Type B pancreatic cell (in vitro differentiated cells): ENCODE data around the gene PHOSPHO1. TPM values are rescaled to one million over a fixed set of nuclear protein-coding genes. Genes with fewer than 3 reads are reported as not detected.
"Not testable (repeated sequence)": the region's sequence is repeated elsewhere in the genome, so short reads cannot be mapped to it uniquely, and the experiment has no call there.

Source experiments
- DNase-seq: peaks from one replicate; pipeline ENCODE4 v3.0.0; 2021; ENCODE audit warnings: mixed read lengths; ENCODE audit not compliant: unreplicated experiment; ENCODE audit errors: extremely low spot score
- H3K27ac Mint-ChIP-seq: 2 replicates; pipeline ENCODE4 v1.8.0; 2021; ENCODE audit warnings: mild to moderate bottlenecking, mixed read lengths
- H3K27me3 Mint-ChIP-seq: 2 replicates; pipeline ENCODE4 v1.8.0; 2021; ENCODE audit warnings: mixed read lengths
- H3K36me3 Mint-ChIP-seq: 2 replicates; pipeline ENCODE4 v1.8.0; 2021; ENCODE audit warnings: mixed read lengths
- H3K4me1 Mint-ChIP-seq: one replicate; pipeline ENCODE4 v1.8.0; 2021; ENCODE audit warnings: mixed read lengths; ENCODE audit not compliant: unreplicated experiment
- H3K4me3 Mint-ChIP-seq: 2 replicates; pipeline ENCODE4 v1.8.0; 2021; ENCODE audit warnings: mild to moderate bottlenecking, mixed read lengths
- H3K9me3 Mint-ChIP-seq: 2 replicates; pipeline ENCODE4 v1.8.0; 2021; ENCODE audit warnings: mixed read lengths
- total RNA-seq: library from RNA; stranded (reverse); gene quantifications from 2 replicates; pipeline ENCODE4 v1.2.1, GENCODE V29; 2021; ENCODE audit warnings: low replicate concordance
- TF ChIP-seq, protein P1 (sequence below): fragments of 200-600 bp; sonication (generic); conservative IDR thresholded peaks from 2 replicates; pipeline ENCODE4 v1.5.0; 2021; ENCODE audit warnings: antibody characterized with exemption, mild to moderate bottlenecking

Gene PHOSPHO1
- total RNA-seq, 1 donor from 2014 or later: not detected

DNA sequence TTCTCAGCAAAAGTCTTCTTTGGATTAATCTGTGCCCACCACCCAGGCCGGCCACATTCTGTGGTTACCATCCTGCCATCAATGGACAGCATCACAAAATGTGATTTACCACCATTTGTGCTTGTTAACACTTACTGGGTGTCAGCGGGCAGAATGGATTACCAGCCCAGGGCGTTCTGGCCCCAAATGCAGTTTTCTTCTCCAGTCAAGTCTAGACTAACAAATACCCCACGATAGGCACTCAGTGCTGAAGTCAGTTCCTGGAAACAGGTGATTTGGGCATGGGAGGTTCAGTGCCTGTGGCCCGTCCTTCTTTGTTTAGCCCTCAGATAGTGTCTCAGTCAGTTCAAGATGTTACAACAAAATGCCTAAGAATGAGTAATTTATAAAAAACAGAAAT, 38.8 kb upstream of the PHOSPHO1 start:
- Mint-ChIP-seq H3K27ac (no peak overlapping the region), H3K27me3 (peaks cover 4% of the 10 kb centered on the region), H3K4me1 (no peaks in the 10 kb centered on the region), H3K4me3 (no peak overlapping the region), H3K9me3 (no peaks in the 10 kb centered on the region), H3K36me3 (no peaks in the 10 kb centered on the region)
- no peak for DNase-seq
- TF ChIP-seq, protein P1, sequence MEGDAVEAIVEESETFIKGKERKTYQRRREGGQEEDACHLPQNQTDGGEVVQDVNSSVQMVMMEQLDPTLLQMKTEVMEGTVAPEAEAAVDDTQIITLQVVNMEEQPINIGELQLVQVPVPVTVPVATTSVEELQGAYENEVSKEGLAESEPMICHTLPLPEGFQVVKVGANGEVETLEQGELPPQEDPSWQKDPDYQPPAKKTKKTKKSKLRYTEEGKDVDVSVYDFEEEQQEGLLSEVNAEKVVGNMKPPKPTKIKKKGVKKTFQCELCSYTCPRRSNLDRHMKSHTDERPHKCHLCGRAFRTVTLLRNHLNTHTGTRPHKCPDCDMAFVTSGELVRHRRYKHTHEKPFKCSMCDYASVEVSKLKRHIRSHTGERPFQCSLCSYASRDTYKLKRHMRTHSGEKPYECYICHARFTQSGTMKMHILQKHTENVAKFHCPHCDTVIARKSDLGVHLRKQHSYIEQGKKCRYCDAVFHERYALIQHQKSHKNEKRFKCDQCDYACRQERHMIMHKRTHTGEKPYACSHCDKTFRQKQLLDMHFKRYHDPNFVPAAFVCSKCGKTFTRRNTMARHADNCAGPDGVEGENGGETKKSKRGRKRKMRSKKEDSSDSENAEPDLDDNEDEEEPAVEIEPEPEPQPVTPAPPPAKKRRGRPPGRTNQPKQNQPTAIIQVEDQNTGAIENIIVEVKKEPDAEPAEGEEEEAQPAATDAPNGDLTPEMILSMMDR: no peak

- H3K4me1 Mint-ChIP-seq: no peaks in the 10 kb centered on the region
- no peak overlapping the region for H3K4me3 Mint-ChIP-seq
- no peak overlapping the region for H3K27ac Mint-ChIP-seq
- H3K27me3 Mint-ChIP-seq: peaks cover 7% of the 10 kb centered on the region
- no peaks in the 10 kb centered on the region for H3K9me3 Mint-ChIP-seq
- TF ChIP-seq, protein P1: no peak
- no peaks in the 10 kb centered on the region for H3K36me3 Mint-ChIP-seq
- no peak for DNase-seq
Observed at GRCh38 chr17:49267912-49268311, 37.3 kb upstream of the PHOSPHO1 start.

DNA sequence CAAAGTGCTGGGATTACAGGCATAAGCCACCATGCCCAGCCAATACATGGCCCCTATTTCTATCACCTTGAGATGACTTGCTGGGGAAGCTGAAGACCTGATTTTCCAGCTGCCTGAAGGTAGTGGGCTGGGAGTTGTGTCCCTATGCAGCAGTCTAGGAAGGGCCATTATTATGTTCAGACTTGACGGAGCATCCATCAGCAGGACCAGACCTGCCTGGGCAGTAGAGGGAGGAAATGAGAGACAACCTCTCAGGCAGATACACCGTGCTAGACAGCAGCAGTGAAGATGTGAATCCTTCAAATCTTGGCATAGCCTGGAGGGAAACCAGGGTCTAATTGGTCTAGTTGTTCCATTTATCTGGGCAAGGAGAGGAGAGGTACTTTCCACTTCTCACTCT, 35.6 kb upstream of the PHOSPHO1 start:
- Mint-ChIP-seq H3K27me3 (peaks cover 13% of the 10 kb centered on the region), H3K36me3 (no peaks in the 10 kb centered on the region), H3K27ac (no peak overlapping the region), H3K4me1 (peaks cover 1% of the 10 kb centered on the region), H3K9me3 (no peaks in the 10 kb centered on the region), H3K4me3 (no peak overlapping the region)
- TF ChIP-seq, protein P1: no peak
- DNase-seq: no peak

GRCh38 chr17:49261540-49261939, 31.0 kb upstream of the PHOSPHO1 start:
- peak overlapping the region; percentile 80 for H3K4me3 Mint-ChIP-seq
- H3K36me3 Mint-ChIP-seq, DNase-seq, H3K4me1 Mint-ChIP-seq, H3K9me3 Mint-ChIP-seq: not testable (repeated sequence)
- H3K27ac Mint-ChIP-seq: peak overlapping the region; percentile 65
- peaks cover 26% of the 10 kb centered on the region for H3K27me3 Mint-ChIP-seq

DNA sequence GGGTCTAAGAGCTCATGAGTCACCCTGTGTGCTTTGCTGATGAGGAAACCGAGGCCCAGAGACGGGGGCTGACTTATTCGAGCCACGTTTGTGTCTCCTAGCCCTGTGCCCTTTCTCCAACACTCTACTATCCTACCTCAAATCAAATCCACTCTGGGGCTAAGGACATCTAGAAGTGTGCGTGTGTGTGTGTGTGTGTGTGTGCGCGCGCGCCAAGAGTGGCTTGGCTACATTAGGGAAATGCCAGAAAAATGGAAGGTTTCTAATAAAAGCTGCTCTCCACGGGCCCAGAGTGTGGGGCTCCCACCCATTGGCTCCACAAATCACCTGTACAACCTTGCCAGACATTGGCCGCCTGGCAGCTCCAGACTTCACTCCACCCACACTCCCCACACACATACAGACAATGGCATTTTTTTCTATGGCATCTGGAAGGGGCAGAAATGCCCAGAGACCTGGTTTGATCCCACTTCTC, 30.3 kb upstream of the PHOSPHO1 start:
- Mint-ChIP-seq H3K4me3 (peak overlapping the region; percentile 80), H3K4me1 (peaks cover 6% of the 10 kb centered on the region), H3K27ac (peak overlapping the region; percentile 65), H3K36me3 (no peaks in the 10 kb centered on the region), H3K27me3 (peaks cover 26% of the 10 kb centered on the region), H3K9me3 (no peaks in the 10 kb centered on the region)
- no peak for DNase-seq
- TF ChIP-seq, protein P1: no peak

GRCh38 chr17:49260011-49260816, 29.6 kb upstream of the PHOSPHO1 start:
- DNase-seq: no peak
- Mint-ChIP-seq H3K4me3 (peak overlapping the region; percentile 83), H3K4me1 (peaks cover 6% of the 10 kb centered on the region), H3K9me3 (no peaks in the 10 kb centered on the region), H3K27me3 (peaks cover 26% of the 10 kb centered on the region), H3K36me3 (no peaks in the 10 kb centered on the region), H3K27ac (peak overlapping the region; percentile 65)
- TF ChIP-seq, protein P1: no peak
